ENCODE data around the gene KLF7. TPM values are rescaled to one million over a fixed set of nuclear protein-coding genes. Genes with fewer than 3 reads are reported as not detected.

KLF7 gene
- polyA plus RNA-seq, 1 donor from 2014 or later: 31.5 TPM

GRCh38 chr2:207091928-207092327 is 73.8 kb downstream of the KLF7 start:
- Histone ChIP-seq H3K9me2 (ENCODE audit: insufficient read depth, low read length) (no peaks in the 10 kb centered on the region), H3K27me3 (ENCODE audit: insufficient read depth, low read depth, low read length) (no peaks in the 10 kb centered on the region), H3K4me3 (ENCODE audit: low read length) (no peak overlapping the region), H3F3A (ENCODE audit: insufficient read depth, low read length, poor library complexity, severe bottlenecking) (no peaks in the 10 kb centered on the region), H4K20me1 (ENCODE audit: insufficient read depth) (peaks cover 18% of the 10 kb centered on the region), H3K9ac (ENCODE audit: low read length) (no peak overlapping the region), H3K27ac (ENCODE audit: low read length) (no peak overlapping the region), H3K36me3 (ENCODE audit: insufficient read depth, low read length) (peaks cover 3% of the 10 kb centered on the region), H3K4me2 (ENCODE audit: low read length) (no peak overlapping the region), H3K9me3 (ENCODE audit: low read length) (no peaks in the 10 kb centered on the region), H2AFZ (ENCODE audit: low read depth, low read length) (no peak overlapping the region), H3K79me2 (replicated peaks; ENCODE audit: insufficient read depth, low read length) (peaks cover 97% of the 10 kb centered on the region)
- TF ChIP-seq RAD21 (conservative IDR thresholded peaks at IDR 0.05) (no peak), SMC3 (conservative IDR thresholded peaks at IDR 0.05; ENCODE audit: poor library complexity) (no peak), MXI1 (conservative IDR thresholded peaks at IDR 0.05; ENCODE audit: poor library complexity, severe bottlenecking) (no peak), EZH2 (IDR thresholded peaks at IDR 0.05; ENCODE audit: borderline replicate concordance, insufficient read depth, low read length, poor library complexity, severe bottlenecking) (no peak), TAF1 (IDR thresholded peaks at IDR 0.05; ENCODE audit: low read depth) (no peak), EP300 (conservative IDR thresholded peaks at IDR 0.05; ENCODE audit: poor library complexity, severe bottlenecking) (no peak), POLR2AphosphoS5 (IDR thresholded peaks at IDR 0.05) (no peak)
- TF ChIP-seq, protein P1, sequence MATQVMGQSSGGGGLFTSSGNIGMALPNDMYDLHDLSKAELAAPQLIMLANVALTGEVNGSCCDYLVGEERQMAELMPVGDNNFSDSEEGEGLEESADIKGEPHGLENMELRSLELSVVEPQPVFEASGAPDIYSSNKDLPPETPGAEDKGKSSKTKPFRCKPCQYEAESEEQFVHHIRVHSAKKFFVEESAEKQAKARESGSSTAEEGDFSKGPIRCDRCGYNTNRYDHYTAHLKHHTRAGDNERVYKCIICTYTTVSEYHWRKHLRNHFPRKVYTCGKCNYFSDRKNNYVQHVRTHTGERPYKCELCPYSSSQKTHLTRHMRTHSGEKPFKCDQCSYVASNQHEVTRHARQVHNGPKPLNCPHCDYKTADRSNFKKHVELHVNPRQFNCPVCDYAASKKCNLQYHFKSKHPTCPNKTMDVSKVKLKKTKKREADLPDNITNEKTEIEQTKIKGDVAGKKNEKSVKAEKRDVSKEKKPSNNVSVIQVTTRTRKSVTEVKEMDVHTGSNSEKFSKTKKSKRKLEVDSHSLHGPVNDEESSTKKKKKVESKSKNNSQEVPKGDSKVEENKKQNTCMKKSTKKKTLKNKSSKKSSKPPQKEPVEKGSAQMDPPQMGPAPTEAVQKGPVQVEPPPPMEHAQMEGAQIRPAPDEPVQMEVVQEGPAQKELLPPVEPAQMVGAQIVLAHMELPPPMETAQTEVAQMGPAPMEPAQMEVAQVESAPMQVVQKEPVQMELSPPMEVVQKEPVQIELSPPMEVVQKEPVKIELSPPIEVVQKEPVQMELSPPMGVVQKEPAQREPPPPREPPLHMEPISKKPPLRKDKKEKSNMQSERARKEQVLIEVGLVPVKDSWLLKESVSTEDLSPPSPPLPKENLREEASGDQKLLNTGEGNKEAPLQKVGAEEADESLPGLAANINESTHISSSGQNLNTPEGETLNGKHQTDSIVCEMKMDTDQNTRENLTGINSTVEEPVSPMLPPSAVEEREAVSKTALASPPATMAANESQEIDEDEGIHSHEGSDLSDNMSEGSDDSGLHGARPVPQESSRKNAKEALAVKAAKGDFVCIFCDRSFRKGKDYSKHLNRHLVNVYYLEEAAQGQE (IDR thresholded peaks at IDR 0.05; ENCODE audit: borderline replicate concordance): no peak
- TF ChIP-seq, protein P2, sequence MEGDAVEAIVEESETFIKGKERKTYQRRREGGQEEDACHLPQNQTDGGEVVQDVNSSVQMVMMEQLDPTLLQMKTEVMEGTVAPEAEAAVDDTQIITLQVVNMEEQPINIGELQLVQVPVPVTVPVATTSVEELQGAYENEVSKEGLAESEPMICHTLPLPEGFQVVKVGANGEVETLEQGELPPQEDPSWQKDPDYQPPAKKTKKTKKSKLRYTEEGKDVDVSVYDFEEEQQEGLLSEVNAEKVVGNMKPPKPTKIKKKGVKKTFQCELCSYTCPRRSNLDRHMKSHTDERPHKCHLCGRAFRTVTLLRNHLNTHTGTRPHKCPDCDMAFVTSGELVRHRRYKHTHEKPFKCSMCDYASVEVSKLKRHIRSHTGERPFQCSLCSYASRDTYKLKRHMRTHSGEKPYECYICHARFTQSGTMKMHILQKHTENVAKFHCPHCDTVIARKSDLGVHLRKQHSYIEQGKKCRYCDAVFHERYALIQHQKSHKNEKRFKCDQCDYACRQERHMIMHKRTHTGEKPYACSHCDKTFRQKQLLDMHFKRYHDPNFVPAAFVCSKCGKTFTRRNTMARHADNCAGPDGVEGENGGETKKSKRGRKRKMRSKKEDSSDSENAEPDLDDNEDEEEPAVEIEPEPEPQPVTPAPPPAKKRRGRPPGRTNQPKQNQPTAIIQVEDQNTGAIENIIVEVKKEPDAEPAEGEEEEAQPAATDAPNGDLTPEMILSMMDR (IDR thresholded peaks at IDR 0.05; ENCODE audit: poor library complexity, severe bottlenecking): no peak

- H3F3A ChIP-seq (ENCODE audit: insufficient read depth, low read length, poor library complexity, severe bottlenecking): no peaks in the 10 kb centered on the region
- peaks cover 17% of the 10 kb centered on the region for H4K20me1 ChIP-seq (ENCODE audit: insufficient read depth)
- H3K36me3 ChIP-seq (ENCODE audit: insufficient read depth, low read length): peaks cover 3% of the 10 kb centered on the region
- no peaks in the 10 kb centered on the region for H3K9me3 ChIP-seq (ENCODE audit: low read length)
- H3K4me2 ChIP-seq (ENCODE audit: low read length): no peak overlapping the region
- H3K27ac ChIP-seq (ENCODE audit: low read length): no peak overlapping the region
- no peak overlapping the region for H3K4me3 ChIP-seq (ENCODE audit: low read length)
- H2AFZ ChIP-seq (ENCODE audit: low read depth, low read length): no peak overlapping the region
- H3K9ac ChIP-seq (ENCODE audit: low read length): no peak overlapping the region
- TF ChIP-seq TAF1 (IDR thresholded peaks at IDR 0.05; ENCODE audit: low read depth) (no peak), EZH2 (IDR thresholded peaks at IDR 0.05; ENCODE audit: borderline replicate concordance, insufficient read depth, low read length, poor library complexity, severe bottlenecking) (no peak), MXI1 (conservative IDR thresholded peaks at IDR 0.05; ENCODE audit: poor library complexity, severe bottlenecking) (no peak), POLR2AphosphoS5 (IDR thresholded peaks at IDR 0.05) (no peak), RAD21 (conservative IDR thresholded peaks at IDR 0.05) (no peak), EP300 (conservative IDR thresholded peaks at IDR 0.05; ENCODE audit: poor library complexity, severe bottlenecking) (no peak), SMC3 (conservative IDR thresholded peaks at IDR 0.05; ENCODE audit: poor library complexity) (no peak)
- TF ChIP-seq, protein P2 (IDR thresholded peaks at IDR 0.05; ENCODE audit: poor library complexity, severe bottlenecking): no peak
- TF ChIP-seq, protein P1 (IDR thresholded peaks at IDR 0.05; ENCODE audit: borderline replicate concordance): no peak
- H3K79me2 ChIP-seq (replicated peaks; ENCODE audit: insufficient read depth, low read length): peaks cover 94% of the 10 kb centered on the region
- H3K9me2 ChIP-seq (ENCODE audit: insufficient read depth, low read length): no peaks in the 10 kb centered on the region
- H3K27me3 ChIP-seq (ENCODE audit: insufficient read depth, low read depth, low read length): no peaks in the 10 kb centered on the region
These were observed 74.6 kb downstream of the KLF7 start for GRCh38 chr2:207091176-207091575.
